GM06990 (cell line): Measurements from ENCODE around the gene PLK5.

Source experiments
- DNase-seq: peaks from one replicate; pipeline ENCODE4 v3.0.0-alpha.2; 2011; ENCODE audit not compliant: insufficient read length; ENCODE audit errors: extremely low read depth
- H3K27me3 ChIP-seq: replicated peaks from 2 replicates; pipeline ENCODE4 v1.6.0; 2011; ENCODE audit warnings: low read length; ENCODE audit not compliant: control insufficient read depth, insufficient read depth
- H3K36me3 ChIP-seq: 2 replicates; pipeline ENCODE4 v1.5.1; 2011; ENCODE audit warnings: low read length; ENCODE audit not compliant: control insufficient read depth, insufficient read depth
- H3K4me3 ChIP-seq: replicated peaks from 2 replicates; pipeline ENCODE4 v1.5.1; 2011; ENCODE audit warnings: low read depth, mild to moderate bottlenecking, control low read depth, low read length
- TF ChIP-seq, protein P1 (sequence below): IDR thresholded peaks from 2 replicates; pipeline ENCODE4 v1.5.1; 2011; ENCODE audit warnings: low read length, control low read depth, mild to moderate bottlenecking, inconsistent platforms; ENCODE audit not compliant: insufficient read depth, poor library complexity, severe bottlenecking

The PLK5 gene

GRCh38 chr19:1575323-1576241 is 51.7 kb downstream of the PLK5 start:
- DNase-seq: no peak
- Histone ChIP-seq H3K36me3 (peaks cover 12% of the 10 kb centered on the region), H3K27me3 (no peaks in the 10 kb centered on the region), H3K4me3 (no peak overlapping the region)
- TF ChIP-seq, protein P1, sequence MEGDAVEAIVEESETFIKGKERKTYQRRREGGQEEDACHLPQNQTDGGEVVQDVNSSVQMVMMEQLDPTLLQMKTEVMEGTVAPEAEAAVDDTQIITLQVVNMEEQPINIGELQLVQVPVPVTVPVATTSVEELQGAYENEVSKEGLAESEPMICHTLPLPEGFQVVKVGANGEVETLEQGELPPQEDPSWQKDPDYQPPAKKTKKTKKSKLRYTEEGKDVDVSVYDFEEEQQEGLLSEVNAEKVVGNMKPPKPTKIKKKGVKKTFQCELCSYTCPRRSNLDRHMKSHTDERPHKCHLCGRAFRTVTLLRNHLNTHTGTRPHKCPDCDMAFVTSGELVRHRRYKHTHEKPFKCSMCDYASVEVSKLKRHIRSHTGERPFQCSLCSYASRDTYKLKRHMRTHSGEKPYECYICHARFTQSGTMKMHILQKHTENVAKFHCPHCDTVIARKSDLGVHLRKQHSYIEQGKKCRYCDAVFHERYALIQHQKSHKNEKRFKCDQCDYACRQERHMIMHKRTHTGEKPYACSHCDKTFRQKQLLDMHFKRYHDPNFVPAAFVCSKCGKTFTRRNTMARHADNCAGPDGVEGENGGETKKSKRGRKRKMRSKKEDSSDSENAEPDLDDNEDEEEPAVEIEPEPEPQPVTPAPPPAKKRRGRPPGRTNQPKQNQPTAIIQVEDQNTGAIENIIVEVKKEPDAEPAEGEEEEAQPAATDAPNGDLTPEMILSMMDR: no peak

- Histone ChIP-seq H3K36me3 (peaks cover 18% of the 10 kb centered on the region), H3K27me3 (no peaks in the 10 kb centered on the region), H3K4me3 (no peak overlapping the region)
- TF ChIP-seq, protein P1: no peak
- DNase-seq: no peak
These were observed 52.6 kb downstream of the PLK5 start for GRCh38 chr19:1576242-1577089.

GRCh38 chr19:1577090-1577928 is 53.4 kb downstream of the PLK5 start:
- DNase-seq: no peak
- TF ChIP-seq, protein P1: no peak
- H3K27me3 ChIP-seq: no peaks in the 10 kb centered on the region
- peaks cover 22% of the 10 kb centered on the region for H3K36me3 ChIP-seq
- H3K4me3 ChIP-seq: no peak overlapping the region

GRCh38 chr19:1577929-1578618 is 54.2 kb downstream of the PLK5 start:
- DNase-seq: no peak
- Histone ChIP-seq H3K4me3 (no peak overlapping the region), H3K27me3 (no peaks in the 10 kb centered on the region), H3K36me3 (peaks cover 24% of the 10 kb centered on the region)
- TF ChIP-seq, protein P1: no peak

GRCh38 chr19:1579222-1579621 is 55.3 kb downstream of the PLK5 start:
- TF ChIP-seq, protein P1: no peak
- Histone ChIP-seq H3K4me3 (no peak overlapping the region), H3K36me3 (peaks cover 26% of the 10 kb centered on the region), H3K27me3 (no peaks in the 10 kb centered on the region)
- DNase-seq: no peak
